Eye (tissue), 1 donor: ENCODE results near the gene GNAQ.
A peak's percentile ranks its signal among the peaks of the same experiment; 100 is the strongest.

Experiments used
- DNase-seq: peaks from one replicate; pipeline ENCODE4 v3.0.0-alpha.2; 2015

Gene GNAQ

GRCh38 chr9:78000221-78000620 lies 31.4 kb downstream of the GNAQ start:
- no peak for DNase-seq

GRCh38 chr9:77999231-77999631 lies 32.4 kb downstream of the GNAQ start:
- DNase-seq = no peak

- peak; percentile 40 for DNase-seq
These were observed 33.9 kb downstream of the GNAQ start for GRCh38 chr9:77997611-77998284.

- DNase-seq = no peak
These were observed 34.9 kb downstream of the GNAQ start for GRCh38 chr9:77996696-77997095.

- no peak for DNase-seq
These were observed 40.4 kb downstream of the GNAQ start for GRCh38 chr9:77991191-77991590.

- no peak for DNase-seq
These were observed 41.7 kb downstream of the GNAQ start for GRCh38 chr9:77989909-77990308.

- DNase-seq = no peak
These were observed 42.2 kb downstream of the GNAQ start for GRCh38 chr9:77989458-77989857.

- DNase-seq = no peak
These were observed 43.0 kb downstream of the GNAQ start for GRCh38 chr9:77988630-77989029.

GRCh38 chr9:77987880-77988525 lies 43.6 kb downstream of the GNAQ start:
- no peak for DNase-seq

- DNase-seq = no peak
These were observed 44.4 kb downstream of the GNAQ start for GRCh38 chr9:77987081-77987656.

GRCh38 chr9:77985996-77986395 lies 45.6 kb downstream of the GNAQ start:
- DNase-seq = no peak

GRCh38 chr9:77983320-77983662 lies 48.3 kb downstream of the GNAQ start:
- no peak for DNase-seq

GRCh38 chr9:77982581-77983319 lies 48.9 kb downstream of the GNAQ start:
- no peak for DNase-seq

- no peak for DNase-seq
These were observed 49.7 kb downstream of the GNAQ start for GRCh38 chr9:77981907-77982306.

GRCh38 chr9:77981332-77981731 lies 50.3 kb downstream of the GNAQ start:
- DNase-seq = peak; percentile 67

GRCh38 chr9:77980622-77981021 lies 51.0 kb downstream of the GNAQ start:
- peak; percentile 31 for DNase-seq

- DNase-seq = no peak
These were observed 53.4 kb downstream of the GNAQ start for GRCh38 chr9:77978086-77978781.

GRCh38 chr9:77977210-77977611 lies 54.4 kb downstream of the GNAQ start:
- DNase-seq = peak; percentile 38

GRCh38 chr9:77975806-77976205 lies 55.8 kb downstream of the GNAQ start:
- DNase-seq = no peak

- no peak for DNase-seq
These were observed 56.6 kb downstream of the GNAQ start for GRCh38 chr9:77975036-77975435.

GRCh38 chr9:77974434-77974833 lies 57.2 kb downstream of the GNAQ start:
- DNase-seq = no peak

- DNase-seq = no peak
These were observed 62.5 kb downstream of the GNAQ start for GRCh38 chr9:77969083-77969482.

- no peak for DNase-seq
These were observed 63.1 kb downstream of the GNAQ start for GRCh38 chr9:77968506-77968905.
